NCI-H1694 treated with DMSO at 0.1 percent for 48 hours (cell line): Measurements from ENCODE around the gene FXYD3.
A peak's percentile ranks its signal among the peaks of the same experiment; 100 is the strongest.
"Not testable (repeated sequence)": the region's sequence is repeated elsewhere in the genome, so short reads cannot be mapped to it uniquely, and the experiment has no call there.

ENCODE experiments used
- DNase-seq: peaks from one replicate; lab custom pipeline; 2025; lab: John Stamatoyannopoulos, UW

The FXYD3 gene

DNA sequence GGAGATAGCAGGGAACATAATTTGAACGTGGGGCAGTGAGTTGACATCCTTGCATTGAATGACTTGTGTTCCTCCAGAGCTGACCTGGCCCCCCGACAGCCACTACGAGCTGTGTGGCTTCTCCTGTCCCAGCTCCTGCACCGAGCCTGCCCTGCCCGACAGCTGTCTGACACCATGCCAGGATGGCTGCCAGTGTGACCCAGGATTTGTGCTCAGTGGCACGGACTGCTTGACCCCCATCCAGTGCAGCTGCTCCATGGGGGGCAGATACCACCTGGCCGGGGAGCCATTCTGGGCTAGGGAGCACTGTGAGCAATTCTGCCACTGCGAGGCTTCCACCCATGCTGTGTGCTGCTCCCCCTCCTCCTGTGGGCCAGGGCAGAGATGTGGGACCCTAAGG, 29.2 kb upstream of the FXYD3 start:
- no peak for DNase-seq

DNA sequence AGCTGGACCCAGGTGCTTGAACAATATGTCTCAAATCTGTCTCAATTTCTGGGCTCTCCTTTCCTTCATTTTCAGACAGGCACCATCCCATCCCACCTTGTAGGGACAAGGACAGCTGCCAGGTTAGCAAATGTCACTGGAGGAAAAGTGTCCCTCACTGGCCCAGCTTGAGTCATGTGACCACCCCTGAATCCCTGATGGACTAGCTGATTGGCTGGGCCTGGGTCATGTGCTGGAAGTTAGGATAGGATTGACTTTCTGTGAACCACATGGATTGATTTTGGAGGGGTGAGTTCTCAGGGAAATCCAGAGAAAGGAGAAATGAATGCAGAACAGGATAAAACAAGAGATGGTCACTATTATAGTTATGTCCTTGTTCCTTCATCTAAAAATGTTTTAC, 28.2 kb upstream of the FXYD3 start:
- no peak for DNase-seq

GRCh38 chr19:35088131-35088913, 27.3 kb upstream of the FXYD3 start:
- DNase-seq, result no peak

DNA sequence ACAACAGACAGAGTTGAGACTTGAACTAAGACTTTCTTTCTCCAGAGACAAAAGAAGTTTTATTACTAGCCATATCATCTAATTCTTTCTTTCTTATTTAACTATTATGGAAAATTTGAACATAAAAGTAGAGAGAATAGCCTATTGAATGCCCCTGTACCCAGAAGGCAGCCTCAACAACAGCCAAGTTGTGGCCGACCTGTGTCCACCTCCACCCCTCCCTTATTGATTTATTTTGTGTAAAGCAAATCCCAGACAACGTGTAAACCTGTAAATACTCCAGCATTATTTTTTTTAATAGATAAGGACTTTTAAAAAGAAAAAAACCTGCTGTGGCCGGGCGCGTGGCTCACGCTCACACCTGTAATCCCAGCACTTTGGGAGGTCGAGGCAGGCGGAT, 26.1 kb upstream of the FXYD3 start:
- no peak for DNase-seq

GRCh38 chr19:35090160-35090505, 25.5 kb upstream of the FXYD3 start:
- no peak for DNase-seq

DNA sequence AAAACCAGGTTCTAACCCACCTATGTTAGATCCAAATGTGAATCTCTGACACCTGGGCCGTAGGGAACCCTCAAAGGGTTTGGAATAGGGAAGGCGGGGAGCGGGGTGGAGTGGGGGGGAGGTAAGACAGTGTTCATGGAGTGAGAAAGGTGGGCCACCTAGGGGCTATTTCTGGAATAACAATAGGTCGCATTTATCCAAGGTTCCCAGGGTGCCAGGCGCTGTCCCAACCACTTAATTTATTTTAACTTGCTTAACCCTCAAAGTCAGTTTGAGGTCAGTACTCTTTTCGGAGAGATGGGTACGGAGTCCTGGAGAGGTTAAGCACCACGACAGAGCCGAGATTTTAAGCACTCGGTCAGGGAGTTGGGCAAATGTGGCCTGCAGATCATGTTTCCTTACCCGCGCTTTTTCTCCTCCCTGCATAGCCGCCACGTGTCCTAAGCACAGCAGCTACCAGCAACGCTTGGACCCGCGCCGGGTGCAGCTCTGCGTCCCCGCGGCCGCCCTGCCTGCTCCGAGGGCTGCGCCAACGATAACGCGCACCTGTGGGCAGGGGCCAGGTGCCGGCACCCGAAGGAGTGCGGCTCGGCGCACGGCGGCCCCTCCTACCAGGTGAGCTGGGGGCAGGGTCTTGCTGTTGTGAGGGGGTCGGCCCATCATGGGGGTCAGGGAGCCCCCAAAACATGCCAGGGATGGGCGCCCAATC, 25.0 kb upstream of the FXYD3 start:
- DNase-seq, result peak; percentile 70

DNA sequence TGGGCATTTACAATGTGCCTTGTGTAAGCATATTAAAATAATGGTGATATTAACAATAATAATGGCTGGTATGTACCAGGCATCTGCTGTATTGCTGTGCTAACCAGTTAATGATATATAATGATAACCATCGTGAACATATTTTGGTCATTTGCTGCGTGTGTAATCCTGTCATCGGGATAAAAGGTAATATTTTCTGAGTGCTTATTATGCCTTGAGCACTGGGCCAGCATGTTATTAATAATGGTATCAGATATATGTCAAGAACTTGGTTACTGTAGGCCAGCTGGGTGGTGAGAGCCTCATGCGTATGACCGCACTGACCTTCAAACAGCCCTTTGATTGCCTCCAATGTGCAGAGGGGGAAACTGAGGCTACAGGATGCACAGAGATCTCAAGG, 22.2 kb upstream of the FXYD3 start:
- DNase-seq, result no peak

DNA sequence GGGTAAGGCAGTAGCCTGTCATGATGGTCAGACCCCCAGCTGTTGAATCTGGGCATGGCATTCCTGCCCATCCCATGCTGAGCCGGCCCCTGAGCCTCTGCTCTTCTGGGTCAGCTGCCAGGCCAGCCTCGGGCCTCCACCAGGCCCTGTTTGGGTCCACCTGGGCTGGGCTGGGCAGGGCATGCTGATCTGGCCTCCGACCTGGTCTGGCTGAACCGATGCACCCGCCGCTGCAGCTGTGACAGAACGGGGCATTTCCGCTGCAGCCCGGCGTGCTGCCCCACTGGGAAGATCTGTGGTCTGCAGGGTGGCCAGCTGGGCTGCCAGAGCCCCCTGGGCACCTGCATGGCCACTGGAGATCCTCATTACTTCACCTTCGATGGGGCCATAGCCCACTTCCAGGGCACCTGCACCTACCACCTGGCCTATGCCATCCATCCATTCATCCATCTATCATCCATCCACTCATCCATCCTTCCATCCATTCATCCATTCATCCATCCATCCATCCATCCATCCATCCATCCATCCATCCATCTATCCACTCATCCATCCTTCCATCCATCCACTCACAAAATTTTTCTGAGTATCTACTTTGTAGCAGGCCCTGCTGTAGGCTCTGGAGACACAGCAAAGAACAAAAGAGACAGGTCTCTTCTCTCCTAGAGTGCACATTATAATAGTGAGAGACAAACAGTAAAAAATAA, 21.5 kb upstream of the FXYD3 start:
- DNase-seq, result no peak

DNA sequence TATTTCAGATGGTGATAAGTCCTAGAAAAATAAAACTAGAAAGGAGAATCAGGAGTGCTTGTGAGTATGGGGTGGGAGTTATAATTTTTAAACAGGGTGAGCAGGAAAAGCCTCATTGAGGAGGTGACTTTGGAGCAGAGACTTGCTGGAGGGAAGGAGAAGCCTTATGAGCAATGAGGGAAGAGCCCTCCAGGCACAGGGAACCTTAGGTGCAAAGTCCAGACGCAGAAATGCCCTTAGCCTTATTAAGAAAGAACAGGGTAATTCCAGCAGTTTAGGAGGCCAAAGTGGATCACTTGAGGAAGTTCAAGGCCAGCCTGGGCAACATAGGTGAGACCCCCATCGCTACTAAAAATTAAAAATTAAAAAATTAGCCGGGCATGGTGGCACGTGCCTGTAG, 21.0 kb upstream of the FXYD3 start:
- DNase-seq, result no peak

- peak; percentile 26 for DNase-seq
Measured at GRCh38 chr19:35095667-35096368, 19.8 kb upstream of the FXYD3 start.

DNA sequence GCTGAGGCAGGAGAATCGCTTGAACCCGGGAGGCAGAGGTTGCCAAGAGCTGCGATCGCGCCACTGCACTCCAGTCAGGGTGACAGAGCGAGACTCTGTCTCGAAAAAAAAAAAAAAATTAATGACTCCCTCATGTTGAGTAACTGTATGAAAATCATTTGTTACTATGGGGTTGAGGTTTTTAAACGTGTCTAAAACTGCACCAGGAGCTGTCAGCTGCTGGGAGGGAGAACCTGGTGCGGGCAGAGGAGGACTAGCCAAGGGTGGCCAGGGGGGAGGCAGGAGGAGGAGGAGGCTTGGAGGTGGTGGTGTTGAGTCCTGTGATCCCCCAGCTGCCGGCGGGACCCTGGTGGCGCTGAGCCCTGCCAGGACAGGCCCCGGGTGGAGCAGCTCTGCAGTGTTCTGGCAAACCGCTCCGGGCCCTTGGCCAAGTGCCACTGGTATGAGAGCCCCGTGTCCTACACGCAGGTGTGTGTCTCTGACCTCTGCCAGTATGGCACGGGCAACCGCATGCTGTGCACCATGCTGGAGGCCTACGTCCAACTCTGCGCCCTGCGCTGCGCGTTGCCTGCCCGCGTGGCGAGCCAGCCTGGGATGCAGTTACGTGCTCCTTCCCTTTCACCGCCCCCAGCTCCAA, 17.1 kb upstream of the FXYD3 start:
- DNase-seq, result no peak

DNA sequence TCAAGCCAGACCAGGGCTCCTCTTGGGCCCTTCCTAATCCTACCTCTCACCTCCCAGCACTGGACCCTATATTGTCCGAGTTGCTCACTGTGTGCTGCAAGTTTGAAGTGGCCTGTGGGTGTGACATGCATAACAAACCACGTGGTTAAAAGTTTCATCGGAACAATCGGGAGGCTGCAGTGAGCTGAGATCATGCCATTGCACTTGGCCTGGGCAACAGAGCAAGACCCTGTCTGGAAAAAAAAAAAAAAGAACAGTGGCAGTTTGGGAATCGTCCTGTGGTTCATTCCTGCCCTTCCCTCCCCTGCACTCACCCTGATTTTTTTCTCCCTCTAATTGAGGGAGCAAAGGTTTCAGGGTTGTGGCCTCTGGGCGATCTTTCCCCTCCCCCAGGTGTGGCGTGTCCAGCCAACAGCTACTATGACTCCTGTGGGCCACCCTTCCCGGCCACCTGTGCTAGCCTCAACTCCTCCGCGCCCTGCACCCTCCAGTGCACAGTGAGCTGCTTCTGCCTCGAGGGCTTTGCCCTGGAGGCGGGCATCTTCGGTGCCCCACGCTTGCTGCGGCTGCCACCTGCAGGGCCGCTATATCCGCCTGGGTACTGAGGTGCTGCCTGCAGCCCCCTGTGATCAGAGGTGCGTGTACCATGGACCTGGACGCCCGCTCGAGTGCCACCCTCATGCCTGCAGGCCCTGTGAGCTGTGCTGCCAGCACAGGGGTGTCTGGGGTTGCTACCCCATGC, 16.3 kb upstream of the FXYD3 start:
- DNase-seq, result no peak

- peak; percentile 8 for DNase-seq
Measured at GRCh38 chr19:35099897-35100275, 15.7 kb upstream of the FXYD3 start.

DNA sequence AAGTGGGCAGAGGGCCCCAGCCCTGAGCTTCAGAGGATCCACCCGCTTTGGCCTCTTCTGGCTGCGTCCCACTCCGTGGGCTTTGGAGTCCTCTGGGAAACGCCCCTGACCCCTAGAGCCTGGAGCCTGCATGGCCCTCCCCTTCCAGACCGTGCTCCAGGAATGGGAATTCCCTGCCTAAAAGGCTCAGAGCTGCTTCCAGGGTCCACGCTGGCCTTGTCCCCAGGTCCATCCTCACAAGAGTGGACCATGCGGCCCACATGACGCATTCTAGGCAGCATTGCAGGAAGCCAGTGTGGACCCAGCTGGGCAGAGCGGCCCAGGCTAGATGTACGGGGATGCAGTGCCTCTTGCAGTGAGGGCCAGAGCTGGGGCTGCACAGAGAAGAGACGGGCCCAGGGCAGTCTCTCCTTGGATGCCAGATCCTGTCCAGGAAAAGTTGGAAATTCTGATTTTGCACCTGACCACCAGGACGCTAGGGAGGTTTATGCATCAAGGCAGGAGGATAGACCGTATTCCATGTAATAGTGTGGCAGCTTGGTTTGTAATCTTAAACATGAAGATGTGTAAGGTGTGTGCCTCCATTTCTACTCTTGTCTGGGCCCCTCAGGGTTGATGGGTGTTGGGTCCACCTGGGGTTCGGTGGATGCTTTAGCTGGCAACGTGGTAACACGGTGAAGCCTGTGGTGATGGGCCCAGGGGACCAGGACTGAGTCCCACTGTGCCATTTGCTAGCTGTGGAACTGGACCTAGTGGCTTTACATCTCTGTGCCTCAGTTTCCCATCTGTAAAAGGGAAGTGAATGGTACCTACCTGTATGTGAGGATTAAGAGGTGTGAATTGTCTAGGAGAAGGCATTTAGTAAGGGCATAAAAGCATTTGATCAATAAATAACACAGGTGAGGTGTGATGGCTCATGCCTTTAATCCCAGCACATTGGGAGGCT, 14.8 kb upstream of the FXYD3 start:
- no peak for DNase-seq

- not testable (repeated sequence) for DNase-seq
Measured at GRCh38 chr19:35101949-35102348, 13.7 kb upstream of the FXYD3 start.

DNA sequence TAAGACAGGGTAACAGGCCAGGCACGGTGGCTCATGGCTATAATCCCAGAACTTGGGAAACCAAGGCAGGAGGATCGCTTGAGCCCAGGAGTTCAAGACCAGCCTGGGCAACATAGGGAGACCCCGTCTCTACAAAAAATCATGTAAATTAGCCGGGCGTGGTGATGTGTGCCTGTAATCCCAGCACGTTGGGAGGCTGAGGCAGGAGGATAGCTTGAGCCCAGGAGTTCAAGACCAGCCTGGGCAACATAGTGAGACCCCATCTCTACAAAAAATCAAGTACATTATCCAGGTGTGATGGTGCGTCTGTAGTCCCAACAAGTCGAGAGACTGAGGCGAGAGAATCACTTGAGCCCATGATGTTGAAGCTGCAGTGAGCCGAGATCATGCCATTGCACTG, 12.0 kb upstream of the FXYD3 start:
- DNase-seq, result not testable (repeated sequence)

GRCh38 chr19:35104361-35104760, 11.3 kb upstream of the FXYD3 start:
- DNase-seq, result no peak

DNA sequence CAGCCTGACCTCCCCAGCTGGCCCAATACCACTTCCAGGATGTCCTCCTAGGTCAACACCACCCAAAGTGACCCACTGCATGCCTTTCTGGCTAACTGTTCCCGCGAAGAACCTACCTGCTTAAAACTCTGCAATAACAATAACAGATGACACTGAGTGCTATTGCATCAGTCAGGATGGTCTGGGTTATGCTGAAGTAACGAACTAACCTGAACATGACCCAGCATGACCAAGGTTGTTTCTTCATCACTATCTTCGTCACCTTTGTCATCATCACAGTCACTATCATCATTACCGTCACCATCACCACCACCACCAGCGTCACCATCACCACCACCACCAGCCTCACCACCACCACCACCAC, 10.6 kb upstream of the FXYD3 start:
- DNase-seq, result no peak

- no peak for DNase-seq
Measured at GRCh38 chr19:35105411-35106290, 10.0 kb upstream of the FXYD3 start.

- no peak for DNase-seq
Measured at GRCh38 chr19:35106291-35106583, 9.4 kb upstream of the FXYD3 start.
